Breast epithelium (tissue), 3 donors: ENCODE results near the gene NCOA1.

ENCODE experiments used
- CTCF ChIP-seq, 3 donors: fragments of 450-650 bp; IDR thresholded peaks; one replicate each; pipeline ENCODE4 v1.5.1; 2016 to 2017; ENCODE audit warnings: antibody characterized with exemption in 3 of 3, mild to moderate bottlenecking in 3 of 3, moderate library complexity in 3 of 3
- POLR2A ChIP-seq: fragments of 450-650 bp; IDR thresholded peaks from one replicate; pipeline ENCODE4 v1.6.1; 2016; ENCODE audit warnings: antibody characterized with exemption, mild to moderate bottlenecking, moderate library complexity
- POLR2AphosphoS5 ChIP-seq, 3 donors: sonication (generic); formaldehyde crosslinking; IDR thresholded peaks; one replicate each; pipeline ENCODE4 v1.6.1; 2017; ENCODE audit warnings: antibody characterized with exemption in 3 of 3

DNA sequence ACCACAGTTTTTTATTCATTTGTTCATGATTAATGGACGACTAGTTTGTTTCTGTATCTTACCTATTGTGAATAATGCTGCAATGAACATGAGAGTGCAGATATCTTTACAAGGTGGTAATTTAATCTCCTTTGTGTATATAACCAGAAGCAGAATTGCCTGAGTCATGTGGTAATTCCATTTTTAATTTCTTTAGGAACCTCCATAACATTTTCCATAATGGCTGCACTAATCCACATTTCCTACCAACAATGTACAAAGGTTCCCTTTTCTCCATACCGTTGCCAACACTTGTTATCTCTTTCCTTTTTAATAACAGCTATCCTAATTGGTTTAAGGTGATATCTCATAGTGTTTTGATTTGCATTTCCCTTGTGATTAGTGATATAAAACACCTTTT lies 36.5 kb downstream of the NCOA1 start:
- TF ChIP-seq CTCF (IDR thresholded peaks at IDR 0.05) (no peak), POLR2A (no peak), POLR2AphosphoS5 (IDR thresholded peaks at IDR 0.05) (no peak)
